ENCODE data around the gene C13orf46.

Gene C13orf46

GRCh38 chr13:114009590-114010400, 35.9 kb upstream of the C13orf46 start:
- no peak for TF ChIP-seq CTCF (IDR thresholded peaks at IDR 0.05; ENCODE audit: low read depth, low read length, missing control alignments)
- H3K4me3 ChIP-seq (ENCODE audit: low read depth, low read length), result no peak overlapping the region
- DNase-seq (ENCODE audit: low read depth), result no peak

- H3K4me3 ChIP-seq (ENCODE audit: low read depth, low read length), result no peak overlapping the region
- TF ChIP-seq CTCF (IDR thresholded peaks at IDR 0.05; ENCODE audit: low read depth, low read length, missing control alignments), result no peak
- DNase-seq (ENCODE audit: low read depth), result no peak
These were observed 35.2 kb upstream of the C13orf46 start for GRCh38 chr13:114008964-114009589.

GRCh38 chr13:114007566-114007965, 33.7 kb upstream of the C13orf46 start:
- DNase-seq (ENCODE audit: low read depth), result no peak
- no peak overlapping the region for H3K4me3 ChIP-seq (ENCODE audit: low read depth, low read length)
- TF ChIP-seq CTCF (IDR thresholded peaks at IDR 0.05; ENCODE audit: low read depth, low read length, missing control alignments), result no peak

- TF ChIP-seq CTCF (IDR thresholded peaks at IDR 0.05; ENCODE audit: low read depth, low read length, missing control alignments), result no peak
- no peak for DNase-seq (ENCODE audit: low read depth)
- H3K4me3 ChIP-seq (ENCODE audit: low read depth, low read length), result no peak overlapping the region
These were observed 31.4 kb upstream of the C13orf46 start for GRCh38 chr13:114005206-114005724.

- no peak for DNase-seq (ENCODE audit: low read depth)
- TF ChIP-seq CTCF (IDR thresholded peaks at IDR 0.05; ENCODE audit: low read depth, low read length, missing control alignments), result no peak
- H3K4me3 ChIP-seq (ENCODE audit: low read depth, low read length), result no peak overlapping the region
These were observed 30.7 kb upstream of the C13orf46 start for GRCh38 chr13:114004420-114005205.

GRCh38 chr13:114002771-114003321, 29.0 kb upstream of the C13orf46 start:
- no peak overlapping the region for H3K4me3 ChIP-seq (ENCODE audit: low read depth, low read length)
- no peak for TF ChIP-seq CTCF (IDR thresholded peaks at IDR 0.05; ENCODE audit: low read depth, low read length, missing control alignments)

More at GRCh38 chr13:114002771-114003321, 29.0 kb upstream of the C13orf46 start:
- DNase-seq (ENCODE audit: low read depth), result no peak
